Activated CD4-positive, alpha-beta T cell treated with anti-CD3 and anti-CD28 coated beads for 1 hour (primary cell): ENCODE data around the gene ARL2.
"Not testable (repeated sequence)": the region's sequence is repeated elsewhere in the genome, so short reads cannot be mapped to it uniquely, and the experiment has no call there.

Experiments
- DNase-seq: peaks from one replicate; pipeline ENCODE4 v3.0.0-alpha.2; 2020

The ARL2 gene

GRCh38 chr11:65008873-65009272, 5.1 kb upstream of the ARL2 start:
- DNase-seq = no peak

- DNase-seq = peak; percentile 85
These were observed 651 bp upstream of the ARL2 start for GRCh38 chr11:65013130-65013887.

GRCh38 chr11:65014726-65015227, 817 bp downstream of the ARL2 start:
- no peak for DNase-seq

GRCh38 chr11:65016705-65017104, 2.7 kb downstream of the ARL2 start:
- no peak for DNase-seq

GRCh38 chr11:65017937-65018336, 4.0 kb downstream of the ARL2 start:
- DNase-seq = no peak

GRCh38 chr11:65019824-65020223, 5.9 kb downstream of the ARL2 start:
- DNase-seq = no peak

- no peak for DNase-seq
These were observed 7.0 kb downstream of the ARL2 start for GRCh38 chr11:65021003-65021402.

GRCh38 chr11:65021509-65021908, 7.5 kb downstream of the ARL2 start:
- DNase-seq = no peak

GRCh38 chr11:65023502-65023901, 9.5 kb downstream of the ARL2 start:
- not testable (repeated sequence) for DNase-seq

- DNase-seq = no peak
These were observed 12.8 kb downstream of the ARL2 start for GRCh38 chr11:65026810-65027209.

- peak; percentile 80 for DNase-seq
These were observed 13.5 kb downstream of the ARL2 start, which contains the start of gene SNX15 for GRCh38 chr11:65027213-65028067. TSS of gene SNX15 (plus strand) at chr11:65027439. CDS start at chr11:65027538, 99 bp downstream.

- DNase-seq = no peak
These were observed 18.3 kb downstream of the ARL2 start for GRCh38 chr11:65032216-65032615.

- DNase-seq = no peak
These were observed 20.5 kb downstream of the ARL2 start for GRCh38 chr11:65034423-65034822.

- no peak for DNase-seq
These were observed 21.6 kb downstream of the ARL2 start for GRCh38 chr11:65035579-65035978.

GRCh38 chr11:65036931-65037330, 23.0 kb downstream of the ARL2 start:
- no peak for DNase-seq

GRCh38 chr11:65040520-65040846, 26.5 kb downstream of the ARL2 start:
- DNase-seq = no peak

GRCh38 chr11:65040847-65041622, 27.1 kb downstream of the ARL2 start, which contains the start of gene SAC3D1:
TSS of gene SAC3D1 (plus strand) at chr11:65041210. CDS start at chr11:65041293, 83 bp downstream.
- peak; percentile 74 for DNase-seq

- no peak for DNase-seq
These were observed 28.9 kb downstream of the ARL2 start for GRCh38 chr11:65042891-65043290.

GRCh38 chr11:65043881-65044501, 30.0 kb downstream of the ARL2 start:
- DNase-seq = no peak

- DNase-seq = no peak
These were observed 31.1 kb downstream of the ARL2 start for GRCh38 chr11:65045061-65045460.

GRCh38 chr11:65045728-65046127, 31.8 kb downstream of the ARL2 start:
- DNase-seq = no peak

- no peak for DNase-seq
These were observed 33.8 kb downstream of the ARL2 start for GRCh38 chr11:65047581-65048422.
